Loucy (cell line): ENCODE data around the gene TRAPPC12.

ENCODE experiments used
- EZH2phosphoT487 ChIP-seq: fragments of 200-600 bp; IDR thresholded peaks from 2 replicates; pipeline ENCODE4 v1.6.1; 2018; ENCODE audit warnings: antibody characterized with exemption, mild to moderate bottlenecking, moderate library complexity, borderline replicate concordance
- TF ChIP-seq, protein P1 (sequence below): fragments of 200-600 bp; sonication (generic); conservative IDR thresholded peaks from 2 replicates; pipeline ENCODE4 v1.5.1; 2014; ENCODE audit warnings: mild to moderate bottlenecking, antibody characterized with exemption, low read length

DNA sequence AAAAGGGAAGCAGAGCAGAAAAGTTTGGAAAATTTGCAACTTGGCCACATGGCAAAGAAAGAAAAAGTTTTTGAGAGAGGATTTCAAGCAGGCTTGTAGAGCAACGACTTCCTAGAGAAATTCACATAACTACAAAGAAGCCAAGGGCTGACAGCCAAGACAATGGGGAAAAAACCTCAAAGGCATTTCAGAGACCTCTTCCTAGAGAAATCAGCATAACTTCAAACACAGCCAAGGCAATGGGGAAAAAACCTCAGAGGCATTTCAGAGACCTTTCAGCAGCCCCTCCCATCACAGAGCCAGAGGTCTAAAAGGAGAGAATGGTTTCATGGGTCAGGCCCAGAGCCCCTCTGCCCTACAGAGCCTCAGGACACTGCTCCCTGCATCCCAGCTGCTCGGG is 132.6 kb downstream of the TRAPPC12 start:
- TF ChIP-seq, protein P1, sequence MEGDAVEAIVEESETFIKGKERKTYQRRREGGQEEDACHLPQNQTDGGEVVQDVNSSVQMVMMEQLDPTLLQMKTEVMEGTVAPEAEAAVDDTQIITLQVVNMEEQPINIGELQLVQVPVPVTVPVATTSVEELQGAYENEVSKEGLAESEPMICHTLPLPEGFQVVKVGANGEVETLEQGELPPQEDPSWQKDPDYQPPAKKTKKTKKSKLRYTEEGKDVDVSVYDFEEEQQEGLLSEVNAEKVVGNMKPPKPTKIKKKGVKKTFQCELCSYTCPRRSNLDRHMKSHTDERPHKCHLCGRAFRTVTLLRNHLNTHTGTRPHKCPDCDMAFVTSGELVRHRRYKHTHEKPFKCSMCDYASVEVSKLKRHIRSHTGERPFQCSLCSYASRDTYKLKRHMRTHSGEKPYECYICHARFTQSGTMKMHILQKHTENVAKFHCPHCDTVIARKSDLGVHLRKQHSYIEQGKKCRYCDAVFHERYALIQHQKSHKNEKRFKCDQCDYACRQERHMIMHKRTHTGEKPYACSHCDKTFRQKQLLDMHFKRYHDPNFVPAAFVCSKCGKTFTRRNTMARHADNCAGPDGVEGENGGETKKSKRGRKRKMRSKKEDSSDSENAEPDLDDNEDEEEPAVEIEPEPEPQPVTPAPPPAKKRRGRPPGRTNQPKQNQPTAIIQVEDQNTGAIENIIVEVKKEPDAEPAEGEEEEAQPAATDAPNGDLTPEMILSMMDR: no peak
- TF ChIP-seq EZH2phosphoT487: no peak
